HepG2 (cell line): ENCODE results near the gene ASXL1. TPM values are rescaled to one million over a fixed set of nuclear protein-coding genes. Genes with fewer than 3 reads are reported as not detected.

Source experiments
- ATAC-seq: fragments of 200-7000 bp; cut with Tn5 transposase; 3 replicates; pipeline ENCODE4 v1.9.1; 2020; ENCODE audit warnings: mild to moderate bottlenecking, moderate library complexity
- BruUV-seq: library from RNA; stranded (reverse); fragments of 400-500 nt; replicated peaks from 2 replicates; lab custom pipeline; 2021; lab: Mats Ljungman, UMichigan
- CTCF ChIA-PET: fragments of 300-600 bp; formaldehyde crosslinking; extraction: SDS; loops from one replicate; lab custom pipeline; 2021; ENCODE audit warnings: low total read pairs, inconsistent platforms, low intra/inter-chr PET ratio; lab: Yijun Ruan, JAX
- POLR2A ChIA-PET: fragments of 350-600 bp; sonication (Branson Sonifier 250); formaldehyde crosslinking; loops from one replicate; lab custom pipeline; 2020; ENCODE audit warnings: antibody characterized with exemption, inconsistent platforms; lab: Yijun Ruan, JAX
- DNase-seq: peaks from one replicate; pipeline ENCODE4 v3.0.0-alpha.2; 2015; ENCODE audit warnings: low spot score
- FAIRE-seq: peaks from 3 replicates; lab custom pipeline; 2011; peaks lifted over from hg19 to GRCh38; lab: Jason Lieb, UNC
- H2AFZ ChIP-seq: one replicate; pipeline ENCODE4 v1.6.1; 2011; ENCODE audit warnings: low read length, inconsistent platforms
- H3K27ac ChIP-seq: fragments of 300-600 bp; 3 replicates; pipeline ENCODE4 v1.8.0; 2011; ENCODE audit warnings: mixed run types, mild to moderate bottlenecking, mixed read lengths, low read length, inconsistent platforms; ENCODE audit not compliant: insufficient read depth; ENCODE audit errors: extremely low read length
- H3K27me3 ChIP-seq, 2 experiments: fragments of 200-600 bp in 1 of 2; 2 replicates in 1 of 2; 3 replicates in 1 of 2; pipeline versions ENCODE4 v1.6.0 to v1.8.0; 2011; ENCODE audit warnings: low read length in 2 of 2, mild to moderate bottlenecking in 2 of 2, moderate library complexity in 2 of 2, inconsistent platforms in 1 of 2; ENCODE audit not compliant: insufficient read depth in 2 of 2, control insufficient read depth in 1 of 2
- H3K36me3 ChIP-seq, 2 experiments: fragments of 200-600 bp in 1 of 2; replicated peaks in 1 of 2; 2 replicates in 1 of 2; 3 replicates in 1 of 2; pipeline versions ENCODE4 v1.5.1 to v1.8.0; 2011; ENCODE audit warnings: low read length in 2 of 2, inconsistent platforms in 1 of 2; ENCODE audit not compliant: insufficient read depth in 2 of 2, control insufficient read depth in 1 of 2
- H3K4me1 ChIP-seq: 2 replicates; pipeline ENCODE4 v1.5.1; 2012; ENCODE audit warnings: low read length, inconsistent platforms; ENCODE audit not compliant: insufficient read depth
- H3K4me2 ChIP-seq: 2 replicates; pipeline ENCODE4 v1.6.0; 2011; ENCODE audit warnings: low read depth, low read length, inconsistent platforms
- H3K4me3 ChIP-seq, 3 experiments: fragments of 200-600 bp in 1 of 3; sonication (generic), shearing (Covaris generic) in 1 of 3; replicated peaks in 1 of 3; 2 replicates each; pipeline ENCODE4 v1.5.1; 2011 to 2016; ENCODE audit warnings: low read length in 3 of 3, inconsistent platforms in 2 of 3, low read depth in 2 of 3, mild to moderate bottlenecking in 2 of 3, control low read depth in 1 of 3, mixed read lengths in 1 of 3; ENCODE audit not compliant: insufficient read depth in 1 of 3
- H3K79me2 ChIP-seq: one replicate; pipeline ENCODE4 v1.6.1; 2011; ENCODE audit warnings: low read length, inconsistent platforms; ENCODE audit not compliant: insufficient read depth
- H3K9ac ChIP-seq: 2 replicates; pipeline ENCODE4 v1.6.0; 2011; ENCODE audit warnings: mild to moderate bottlenecking, low read depth, low read length, inconsistent platforms; ENCODE audit not compliant: insufficient read depth
- H3K9me3 ChIP-seq: 2 replicates; pipeline ENCODE4 v1.5.1; 2012; ENCODE audit warnings: mild to moderate bottlenecking, low read length
- H4K20me1 ChIP-seq: 2 replicates; pipeline ENCODE4 v1.6.0; 2011; ENCODE audit warnings: inconsistent platforms, mild to moderate bottlenecking, low read length, moderate library complexity; ENCODE audit not compliant: insufficient read depth
- ARID5B ChIP-seq: IDR thresholded peaks from 2 replicates; pipeline ENCODE4 v1.4.0; 2020; ENCODE audit warnings: mild to moderate bottlenecking, missing genetic modification reagents
- GTF2F1 ChIP-seq: fragments of 150-350 bp; IDR thresholded peaks from 2 replicates; pipeline ENCODE4 v1.6.1; 2014; ENCODE audit warnings: low read length
- HDAC2 ChIP-seq: sonication (generic); formaldehyde crosslinking; IDR thresholded peaks from 2 replicates; pipeline ENCODE4 v1.4.0; 2020; ENCODE audit warnings: missing genetic modification reagents
- MIER2 ChIP-seq: IDR thresholded peaks from 2 replicates; pipeline ENCODE4 v1.6.1; 2016; ENCODE audit warnings: missing biosample characterization, missing genetic modification reagents
- NONO ChIP-seq, 2 experiments: fragments of 450-650 bp in 1 of 2; sonication (generic) in 1 of 2; formaldehyde crosslinking in 1 of 2; IDR thresholded peaks in 1 of 2; conservative IDR thresholded peaks in 1 of 2; 2 replicates each; pipeline versions ENCODE4 v1.6.1 to v1.8.0; 2017 to 2022; ENCODE audit warnings: mild to moderate bottlenecking in 1 of 2, missing genetic modification reagents in 1 of 2, moderate library complexity in 1 of 2
- PRDM15 ChIP-seq: sonication (generic); formaldehyde crosslinking; IDR thresholded peaks from 2 replicates; pipeline ENCODE4 v1.4.0; 2020; ENCODE audit warnings: missing genetic modification reagents
- SNAPC2 ChIP-seq: sonication (generic); formaldehyde crosslinking; IDR thresholded peaks from 2 replicates; pipeline ENCODE4 v1.8.1; 2022; ENCODE audit warnings: mild to moderate bottlenecking, missing genetic modification reagents
- SP140L ChIP-seq: sonication (generic); formaldehyde crosslinking; IDR thresholded peaks from 2 replicates; pipeline ENCODE4 v1.4.0; 2020; ENCODE audit warnings: missing genetic modification reagents, borderline replicate concordance
- SRY ChIP-seq: sonication (generic); formaldehyde crosslinking; IDR thresholded peaks from 2 replicates; pipeline ENCODE4 v1.8.0; 2022; ENCODE audit warnings: mild to moderate bottlenecking, missing genetic modification reagents
- TCF7 ChIP-seq: sonication (generic); IDR thresholded peaks from 2 replicates; pipeline ENCODE4 v1.6.1; 2016; ENCODE audit warnings: antibody characterized with exemption, low read depth
- TFAP4 ChIP-seq: sonication (generic); IDR thresholded peaks from 2 replicates; pipeline ENCODE4 v1.6.1; 2016; ENCODE audit warnings: low read depth, borderline replicate concordance
- ZNF205 ChIP-seq: IDR thresholded peaks from 2 replicates; pipeline ENCODE4 v1.6.1; 2018; ENCODE audit warnings: missing biosample characterization, missing genetic modification reagents
- ZNF501 ChIP-seq: sonication (generic); formaldehyde crosslinking; IDR thresholded peaks from 2 replicates; pipeline ENCODE4 v1.5.1; 2020; ENCODE audit warnings: mild to moderate bottlenecking, moderate library complexity, missing genetic modification reagents
- ZNF644 ChIP-seq: IDR thresholded peaks from 2 replicates; pipeline ENCODE4 v1.6.1; 2016; ENCODE audit warnings: low read depth
- ZNF678 ChIP-seq: sonication (generic); formaldehyde crosslinking; IDR thresholded peaks from 2 replicates; pipeline ENCODE4 v1.4.0; 2020; ENCODE audit warnings: mild to moderate bottlenecking, missing genetic modification reagents
- WGBS: methylation state at CpG from one replicate; pipeline ENCODE4 v1.1.6; 2017; ENCODE audit warnings: low lambda C conversion rate; 5-methylcytosine and 5-hydroxymethylcytosine counted together
- in situ Hi-C: cut with HindIII; loops from 2 replicates; pipeline ENCODE4 v1.10.0; 2017; ENCODE audit warnings: low pct_unique_long_range_greater_than_20kb; ENCODE audit not compliant: extremely low pct_ligation_motif_present
- intact Hi-C: fragments of 100-400 bp; cut with micrococcal nuclease; formaldehyde crosslinking; loops from one replicate; pipeline ENCODE4 v1.10.0; 2022; ENCODE audit not compliant: unreplicated experiment
- polyA plus RNA-seq, 8 experiments: library from polyadenylated mRNA; depleted of rRNA in 3 of 8; stranded (reverse) in 7 of 8; unstranded in 1 of 8; fragments of >200 nt; fragmentation: Illumina TruSeq in 4 of 8; extraction: Trizol in 4 of 8; gene quantifications; 2 replicates each; pipeline versions ENCODE4 v1.2.1 to v1.2.3, GENCODE V29; 2011 to 2016; ENCODE audit warnings: low read depth in 4 of 8, missing spikeins in 1 of 8, mixed read lengths in 1 of 8; ENCODE audit not compliant: insufficient read depth in 1 of 8
- total RNA-seq, 5 experiments: library from RNA; depleted of rRNA; stranded (reverse); fragments of >200 nt; fragmentation: Illumina TruSeq; extraction: Trizol; gene quantifications; 2 replicates each; pipeline ENCODE4 v1.2.3, GENCODE V29; 2016; ENCODE audit warnings: low read depth in 1 of 5

ASXL1 gene
- total and polyA plus RNA-seq, 2 of the 13 experiments (the other 11 are each of a cell fraction or from before 2014, with no cell fraction given): 62.1 to 74.8 TPM

GRCh38 chr20:32312718-32313424 lies 45.3 kb upstream of the ASXL1 start (continued):
- TF ChIP-seq ARID5B: peak; percentile 67
- peak; percentile 100 for TF ChIP-seq ZNF644 (CRISPR knock-in tag)
- TF ChIP-seq HDAC2: 0 out of 2 replicates have a peak, but pooled peaks have one; percentile 45
- no peak for TF ChIP-seq TCF7
- TF ChIP-seq ZNF501 (CRISPR knock-in tag): peak; percentile 49; the same call in 1 of the 2 replicates

- CTCF ChIA-PET: no interaction called here
- H3K9ac ChIP-seq: no peak overlapping the region
- no TSS peak for BruUV-seq
- H3K4me3 ChIP-seq: no peak overlapping the region
- H3K4me1 ChIP-seq: peaks cover 36% of the 10 kb centered on the region
- FAIRE-seq (no peak), DNase-seq (no peak), ATAC-seq (no peak)
- no peaks in the 10 kb centered on the region for H3K9me3 ChIP-seq
- in situ Hi-C loops (no loop called here), intact Hi-C loops (no loop called here)
- POLR2A ChIA-PET: no interaction called here
- no peaks in the 10 kb centered on the region for H4K20me1 ChIP-seq
- no peak overlapping the region for H3K4me2 ChIP-seq
- H3K36me3 ChIP-seq: peaks cover 15 to 54% of the 10 kb centered on the region in 2 experiments
- 94% methylated on average over 1 of the region's 1 CpG for WGBS
- no peaks in the 10 kb centered on the region for H3K79me2 ChIP-seq
- H2AFZ ChIP-seq: no peak overlapping the region
- H3K27me3 ChIP-seq: no peaks in the 10 kb centered on the region
- no peak overlapping the region for H3K27ac ChIP-seq
- no peak for TF ChIP-seq SRY (CRISPR knock-in tag)
- TF ChIP-seq PRDM15: no peak
- no peak for TF ChIP-seq ZNF678 (CRISPR knock-in tag)
- no peak for TF ChIP-seq NONO (IDR thresholded peaks at IDR 0.05)
- no peak for TF ChIP-seq NONO (CRISPR knock-in tag; conservative IDR thresholded peaks at IDR 0.05)
- no peak for TF ChIP-seq GTF2F1
- no peak for TF ChIP-seq TFAP4
- TF ChIP-seq MIER2 (CRISPR knock-in tag): no peak
- no peak for TF ChIP-seq SP140L (CRISPR knock-in tag)
- TF ChIP-seq SNAPC2 (CRISPR knock-in tag): no peak
- no peak for TF ChIP-seq ZNF205 (CRISPR knock-in tag)
Observed at GRCh38 chr20:32314768-32315167, 43.4 kb upstream of the ASXL1 start.
